ENCODE measurements around the gene RNF167.

Gene RNF167

DNA sequence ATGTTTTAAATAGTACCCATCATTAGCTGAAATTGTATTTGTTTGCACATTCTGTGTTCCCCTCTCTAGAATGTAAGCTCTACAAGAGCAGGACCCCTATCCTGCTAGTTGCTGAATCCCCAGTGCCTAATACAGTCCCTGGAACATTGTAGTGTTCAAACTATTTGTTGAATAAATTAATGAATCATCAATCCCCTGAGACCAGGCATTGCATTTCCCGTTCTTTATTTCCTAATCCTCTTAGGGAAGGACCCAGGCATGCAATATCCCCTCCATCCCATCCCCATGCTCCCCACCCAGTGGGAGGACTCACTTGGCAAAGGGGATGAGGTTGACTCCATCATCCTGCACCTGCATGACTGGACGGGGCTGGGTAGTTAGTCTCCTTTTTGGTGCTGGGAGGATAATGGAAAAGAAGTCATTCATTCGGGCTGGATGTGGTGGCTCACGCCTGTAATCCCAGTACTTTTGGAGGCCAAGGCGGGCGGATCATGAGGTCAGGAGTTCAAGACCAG lies 54.1 kb downstream of the RNF167 start:
- H3K27ac Mint-ChIP-seq, result no peak overlapping the region
- no peak for ATAC-seq
- no peaks in the 10 kb centered on the region for H3K9me3 Mint-ChIP-seq

More for the DNA sequence above, 54.1 kb downstream of the RNF167 start:
- Mint-ChIP-seq H3K36me3 (peaks cover 5% of the 10 kb centered on the region), H3K4me3 (no peak overlapping the region), H3K4me1 (peaks cover 38% of the 10 kb centered on the region)
- no peak for DNase-seq (ENCODE audit: low spot score in 2 of 2)
